Coronary artery (tissue), 2 donors: ENCODE results near the gene ULBP3.
A peak's percentile ranks its signal among the peaks of the same experiment; 100 is the strongest.
"Not testable (repeated sequence)": the region's sequence is repeated elsewhere in the genome, so short reads cannot be mapped to it uniquely, and the experiment has no call there.

ENCODE experiments used
- DNase-seq: peaks from one replicate; pipeline ENCODE4 v3.0.0-alpha.2; 2017; ENCODE audit warnings: low spot score
- H3K27ac ChIP-seq, 2 donors: fragments of 200-600 bp; sonication (generic); one replicate each; pipeline ENCODE4 v1.5.1; 2016 to 2019
- H3K4me3 ChIP-seq: fragments of 200-600 bp; sonication (generic); 2 replicates; pipeline ENCODE4 v1.5.1; 2016; ENCODE audit warnings: mild to moderate bottlenecking, moderate library complexity
- CTCF ChIP-seq: fragments of 200-600 bp; sonication (generic); IDR thresholded peaks from one replicate; pipeline ENCODE4 v1.5.1; 2019; ENCODE audit warnings: antibody characterized with exemption

Gene ULBP3

GRCh38 chr6:150069706-150070105 is 785 bp upstream of the ULBP3 start:
- Histone ChIP-seq H3K27ac (no peak overlapping the region), H3K4me3 (no peak overlapping the region)
- DNase-seq = peak; percentile 62
- TF ChIP-seq CTCF = no peak

- Histone ChIP-seq H3K4me3 (peak overlapping the region; percentile 81), H3K27ac (no peak overlapping the region)
- TF ChIP-seq CTCF = no peak
Measured at GRCh38 chr6:150068151-150068550, 770 bp downstream of the ULBP3 start.

GRCh38 chr6:150065083-150065482 is 3.8 kb downstream of the ULBP3 start:
- no peak overlapping the region for H3K4me3 ChIP-seq
- no peak for DNase-seq
- TF ChIP-seq CTCF = no peak
- no peak overlapping the region for H3K27ac ChIP-seq

More at GRCh38 chr6:150068151-150068550, 770 bp downstream of the ULBP3 start:
- DNase-seq = peak; percentile 54

GRCh38 chr6:150063640-150064039 is 5.3 kb downstream of the ULBP3 start:
- DNase-seq = peak; percentile 56
- no peak overlapping the region for H3K27ac ChIP-seq
- TF ChIP-seq CTCF = no peak
- H3K4me3 ChIP-seq = no peak overlapping the region

- H3K27ac ChIP-seq, DNase-seq, H3K4me3 ChIP-seq: not testable (repeated sequence)
Measured at GRCh38 chr6:150059973-150060372, 8.9 kb downstream of the ULBP3 start.

GRCh38 chr6:150058986-150059385 is 9.9 kb downstream of the ULBP3 start:
- no peak overlapping the region for H3K4me3 ChIP-seq
- no peak for DNase-seq
- H3K27ac ChIP-seq = no peak overlapping the region
- TF ChIP-seq CTCF = no peak

- H3K27ac ChIP-seq = no peak overlapping the region
- H3K4me3 ChIP-seq = no peak overlapping the region
- TF ChIP-seq CTCF = no peak
- DNase-seq = peak; percentile 56
Measured at GRCh38 chr6:150058231-150058792, 10.6 kb downstream of the ULBP3 start.
